GM12873 (cell line): Measurements from ENCODE around the gene NES.

ENCODE experiments used
- TF ChIP-seq, protein P1 (sequence below): IDR thresholded peaks from 2 replicates; pipeline ENCODE4 v1.5.1; 2012; ENCODE audit warnings: low read depth, mild to moderate bottlenecking, moderate library complexity, low read length, control low read depth; ENCODE audit not compliant: insufficient read depth; ENCODE audit errors: missing control alignments

The NES gene

DNA sequence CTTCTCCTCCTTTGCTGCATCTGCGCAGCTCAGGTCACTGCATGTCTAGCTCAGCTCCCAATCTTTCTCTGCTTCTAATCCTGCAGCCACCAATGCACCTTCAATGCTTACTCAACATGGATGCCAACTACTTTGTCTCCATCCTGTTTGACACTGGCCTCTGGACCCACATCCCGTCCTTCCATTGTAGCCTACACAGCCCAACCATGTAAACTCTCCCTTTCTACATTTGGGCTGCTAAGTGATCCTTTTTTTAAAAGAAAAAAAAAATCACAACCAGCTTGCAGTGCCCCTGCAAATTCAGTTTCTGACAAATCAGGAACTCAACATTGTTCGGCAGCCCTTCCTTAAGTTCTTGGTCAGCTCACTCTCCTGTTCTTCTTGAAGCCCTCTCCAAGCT, 37.6 kb upstream of the NES start:
- TF ChIP-seq, protein P1, sequence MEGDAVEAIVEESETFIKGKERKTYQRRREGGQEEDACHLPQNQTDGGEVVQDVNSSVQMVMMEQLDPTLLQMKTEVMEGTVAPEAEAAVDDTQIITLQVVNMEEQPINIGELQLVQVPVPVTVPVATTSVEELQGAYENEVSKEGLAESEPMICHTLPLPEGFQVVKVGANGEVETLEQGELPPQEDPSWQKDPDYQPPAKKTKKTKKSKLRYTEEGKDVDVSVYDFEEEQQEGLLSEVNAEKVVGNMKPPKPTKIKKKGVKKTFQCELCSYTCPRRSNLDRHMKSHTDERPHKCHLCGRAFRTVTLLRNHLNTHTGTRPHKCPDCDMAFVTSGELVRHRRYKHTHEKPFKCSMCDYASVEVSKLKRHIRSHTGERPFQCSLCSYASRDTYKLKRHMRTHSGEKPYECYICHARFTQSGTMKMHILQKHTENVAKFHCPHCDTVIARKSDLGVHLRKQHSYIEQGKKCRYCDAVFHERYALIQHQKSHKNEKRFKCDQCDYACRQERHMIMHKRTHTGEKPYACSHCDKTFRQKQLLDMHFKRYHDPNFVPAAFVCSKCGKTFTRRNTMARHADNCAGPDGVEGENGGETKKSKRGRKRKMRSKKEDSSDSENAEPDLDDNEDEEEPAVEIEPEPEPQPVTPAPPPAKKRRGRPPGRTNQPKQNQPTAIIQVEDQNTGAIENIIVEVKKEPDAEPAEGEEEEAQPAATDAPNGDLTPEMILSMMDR = no peak

DNA sequence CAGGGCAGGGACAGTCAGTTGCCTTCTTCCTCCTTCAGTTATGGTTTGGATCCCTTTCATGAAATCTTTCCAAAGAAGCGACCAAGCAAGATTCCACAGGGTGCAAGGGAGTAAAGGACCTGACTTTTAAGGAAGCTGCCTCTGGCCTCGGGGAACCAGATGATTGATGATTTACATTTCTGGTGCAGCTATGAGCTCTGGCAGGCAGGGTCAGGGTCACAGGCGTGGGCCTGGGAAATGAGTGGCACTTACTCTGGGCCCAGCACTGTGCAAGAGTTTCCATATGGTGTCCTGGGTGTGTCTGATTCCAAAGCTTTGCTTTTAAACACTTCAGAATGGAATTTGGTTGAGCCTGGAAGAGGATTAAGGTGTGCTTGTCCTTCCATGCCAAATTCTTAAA, 35.4 kb upstream of the NES start:
- TF ChIP-seq, protein P1 = no peak

DNA sequence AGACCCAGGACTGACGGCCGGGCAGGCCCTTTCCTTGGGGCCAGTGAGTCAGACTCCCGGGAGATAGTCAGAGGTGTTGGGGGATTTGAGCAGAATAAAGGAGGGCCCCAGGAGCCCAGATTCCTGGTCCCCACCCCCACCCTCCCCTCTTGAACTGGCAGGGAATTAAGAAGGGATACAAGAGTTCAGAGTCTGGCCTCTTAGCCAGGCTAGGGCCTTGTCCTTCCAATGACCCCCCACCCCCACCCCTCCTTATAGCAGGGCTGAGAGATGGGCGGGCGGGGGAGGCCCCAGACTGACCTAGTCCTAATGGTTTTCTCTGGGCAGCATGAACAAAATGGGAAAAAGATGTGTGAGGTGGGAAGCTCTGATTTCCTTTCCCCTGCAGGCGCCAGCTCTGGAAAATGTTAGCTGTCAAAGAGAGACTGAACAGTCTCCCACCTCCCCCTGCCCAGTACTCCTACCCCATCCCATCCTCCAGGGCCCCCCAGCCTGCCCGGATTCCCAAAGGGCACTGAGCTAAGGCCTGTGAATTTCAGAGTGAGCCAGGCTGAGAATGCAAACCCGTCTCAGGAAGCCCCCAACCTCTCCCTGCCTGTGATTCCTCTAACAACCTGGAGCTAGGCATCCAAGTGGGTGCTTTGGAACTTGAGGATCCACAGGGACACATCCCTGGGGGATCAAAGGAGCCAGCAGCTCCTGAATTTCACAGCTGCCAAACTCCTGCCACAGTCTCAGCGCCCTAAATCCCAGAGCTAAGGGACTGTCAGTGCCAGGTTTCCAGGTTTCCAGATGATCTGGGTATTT, 34.0 kb upstream of the NES start:
- TF ChIP-seq, protein P1 = no peak

DNA sequence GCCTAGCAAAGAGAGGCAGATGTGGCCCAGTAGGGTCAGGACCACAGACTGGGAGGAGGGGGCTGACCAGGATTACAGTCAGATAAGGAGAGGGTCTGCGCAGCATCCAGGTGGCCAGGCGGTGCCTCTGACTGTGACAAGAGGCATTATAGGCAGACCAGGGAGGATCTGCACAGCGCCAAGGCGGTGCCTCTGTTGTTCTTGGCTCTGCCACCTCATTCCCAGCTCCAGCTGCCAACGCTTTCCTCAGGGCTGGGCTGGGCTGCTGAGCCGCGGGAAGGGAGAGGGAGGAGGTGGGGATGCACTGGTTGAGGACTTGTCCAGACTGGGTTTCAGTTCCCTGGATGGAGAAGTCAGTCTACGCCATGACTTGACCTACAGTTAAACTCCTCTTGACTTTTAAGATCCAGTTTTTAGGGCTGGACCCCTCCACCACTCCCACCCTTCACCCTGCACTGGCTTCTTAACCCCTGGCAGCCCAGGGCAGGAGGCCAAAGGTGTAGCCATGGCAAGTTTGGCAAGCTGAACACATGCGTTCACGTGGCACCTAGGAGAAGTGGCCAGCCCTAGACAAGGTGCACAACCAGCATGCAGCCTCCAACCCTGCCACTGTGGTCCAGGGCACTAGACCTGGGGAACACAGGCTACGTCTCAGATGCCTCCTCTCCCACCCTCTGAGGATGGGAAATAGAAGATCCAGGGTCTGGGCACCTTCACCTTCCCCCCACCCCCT, 32.7 kb upstream of the NES start:
- TF ChIP-seq, protein P1 = no peak

DNA sequence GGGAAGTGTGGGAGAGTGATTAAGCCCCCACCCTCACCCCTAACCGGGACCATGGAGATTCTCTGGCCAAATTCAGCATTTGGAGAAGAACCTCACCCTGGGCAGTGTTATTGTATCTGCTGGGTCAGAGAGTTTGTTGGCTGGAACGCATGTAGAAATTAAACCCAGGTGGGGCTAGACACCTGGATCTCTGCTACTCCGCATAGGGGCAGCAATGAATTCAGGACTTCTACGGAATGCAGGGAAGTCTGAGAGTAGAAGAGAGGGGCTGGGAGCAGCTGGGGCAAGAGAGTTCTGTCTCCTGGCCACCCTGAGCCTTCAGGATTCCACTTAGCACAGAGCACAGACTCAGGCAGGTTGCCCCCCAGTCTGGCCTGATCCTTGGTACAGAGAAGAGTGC, 31.8 kb upstream of the NES start:
- TF ChIP-seq, protein P1 = no peak

DNA sequence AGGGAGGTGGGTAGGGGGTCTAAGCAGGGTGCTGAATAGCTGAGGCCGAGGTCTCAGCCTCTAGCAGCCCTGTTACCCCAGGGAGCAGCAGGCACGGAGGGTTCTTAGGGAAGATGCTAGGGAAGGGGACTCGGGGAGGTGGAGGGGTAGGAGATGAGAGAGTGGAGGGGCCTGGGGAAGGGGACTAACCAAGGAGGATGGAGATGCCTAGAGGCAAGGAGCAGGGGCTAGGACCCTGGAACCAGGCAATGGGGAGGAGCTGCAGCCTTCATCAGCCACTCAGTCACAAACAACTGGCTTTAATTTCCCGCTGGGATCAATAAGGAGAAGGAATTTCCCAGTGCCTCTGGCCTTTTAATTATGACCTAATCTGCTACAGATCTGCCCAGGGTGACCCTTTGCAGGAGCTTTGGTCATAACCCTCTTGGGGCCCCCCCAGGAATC, 31.0 kb upstream of the NES start:
- TF ChIP-seq, protein P1 = no peak

DNA sequence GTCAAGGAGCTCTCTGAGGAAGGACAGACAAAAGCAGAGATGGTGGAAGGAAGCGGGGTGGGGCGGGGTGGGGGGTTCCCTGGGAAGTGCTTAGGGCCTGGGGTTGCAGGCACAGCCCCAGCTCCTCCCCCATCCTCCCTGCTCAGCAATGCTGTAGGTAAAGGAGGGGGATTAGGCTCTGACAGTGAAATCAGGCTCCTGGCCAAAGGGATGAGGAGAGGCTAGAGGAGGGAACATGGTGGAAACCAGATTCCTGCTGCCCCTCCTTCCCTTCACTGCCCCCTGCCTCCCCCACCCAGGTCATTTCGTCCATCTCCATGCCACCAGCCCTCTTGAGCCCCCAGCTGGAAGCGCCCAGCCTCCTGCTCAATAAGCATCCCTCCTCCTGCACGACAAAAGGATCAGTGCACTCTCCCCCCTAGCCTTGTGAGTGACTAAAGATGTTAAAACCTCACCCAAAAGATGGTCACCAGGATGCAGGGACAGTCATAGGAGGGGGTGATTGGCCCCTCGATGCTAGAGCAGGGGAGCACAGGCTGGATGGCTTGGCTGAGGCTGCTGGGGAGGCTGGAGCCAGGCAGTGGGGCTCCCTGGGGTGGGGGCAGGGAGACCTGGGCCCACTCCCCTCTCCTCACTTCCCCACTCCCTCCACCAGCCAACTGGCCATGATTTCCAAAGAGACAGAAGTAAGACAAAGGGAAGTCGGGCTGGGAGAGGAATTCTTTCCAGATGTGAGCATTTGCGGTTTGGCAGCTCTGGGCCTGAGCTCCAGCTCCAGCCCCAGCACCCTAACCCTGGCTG, 30.4 kb upstream of the NES start:
- TF ChIP-seq, protein P1 = no peak
